GM04503 (cell line): ENCODE results near the gene ELFN1.

Source experiments
- DNase-seq: peaks from one replicate; pipeline ENCODE4 v3.0.0-alpha.2; 2012; ENCODE audit warnings: low read depth

ELFN1 gene

GRCh38 chr7:1742555-1743303 lies 72.7 kb downstream of the ELFN1 start:
- no peak for DNase-seq

- no peak for DNase-seq
These were observed 73.6 kb downstream of the ELFN1 start for GRCh38 chr7:1743481-1744230.

- no peak for DNase-seq
These were observed 74.4 kb downstream of the ELFN1 start for GRCh38 chr7:1744296-1745017.

GRCh38 chr7:1745018-1745532 lies 75.0 kb downstream of the ELFN1 start:
- DNase-seq: no peak

GRCh38 chr7:1745576-1746490 lies 75.8 kb downstream of the ELFN1 start:
- no peak for DNase-seq

- no peak for DNase-seq
These were observed 76.5 kb downstream of the ELFN1 start for GRCh38 chr7:1746491-1746975.

- DNase-seq: no peak
These were observed 77.1 kb downstream of the ELFN1 start for GRCh38 chr7:1747004-1747801.

- DNase-seq: no peak
These were observed 78.2 kb downstream of the ELFN1 start for GRCh38 chr7:1748076-1748838.

GRCh38 chr7:1748839-1749173 lies 78.7 kb downstream of the ELFN1 start:
- DNase-seq: no peak

GRCh38 chr7:1749351-1749863 lies 79.3 kb downstream of the ELFN1 start:
- no peak for DNase-seq

GRCh38 chr7:1749864-1750466 lies 79.9 kb downstream of the ELFN1 start:
- no peak for DNase-seq

GRCh38 chr7:1750541-1751021 lies 80.5 kb downstream of the ELFN1 start:
- no peak for DNase-seq

GRCh38 chr7:1752111-1752510 lies 82.0 kb downstream of the ELFN1 start:
- no peak for DNase-seq

GRCh38 chr7:1752771-1753563 lies 82.9 kb downstream of the ELFN1 start:
- DNase-seq: no peak

GRCh38 chr7:1753564-1753867 lies 83.4 kb downstream of the ELFN1 start:
- no peak for DNase-seq

- no peak for DNase-seq
These were observed 84.3 kb downstream of the ELFN1 start for GRCh38 chr7:1754345-1754908.

GRCh38 chr7:1755783-1756625 lies 85.9 kb downstream of the ELFN1 start:
- DNase-seq: no peak
